Astrocyte of the cerebellum (primary cell): Measurements from ENCODE around the gene EEF1AKMT2.
"Not testable (repeated sequence)": the region's sequence is repeated elsewhere in the genome, so short reads cannot be mapped to it uniquely, and the experiment has no call there.

Source experiments
- DNase-seq: peaks from one replicate; pipeline ENCODE4 v3.0.0-alpha.2; 2011; ENCODE audit warnings: low read depth
- H3K4me3 ChIP-seq: 2 replicates; pipeline ENCODE4 v1.5.1; 2011; ENCODE audit warnings: mild to moderate bottlenecking, low read depth, low read length, moderate library complexity
- CTCF ChIP-seq: IDR thresholded peaks from 2 replicates; pipeline ENCODE4 v1.5.1; 2012; ENCODE audit warnings: low read length, low read depth, moderate library complexity, mild to moderate bottlenecking; ENCODE audit errors: missing control alignments
- in situ Hi-C: cut with HindIII; loops from 2 replicates; pipeline ENCODE4 v1.10.0; 2017; ENCODE audit warnings: low sequenced_read_pairs

Gene EEF1AKMT2

GRCh38 chr10:124826262-124826661, 34.6 kb upstream of the EEF1AKMT2 start:
- no peak for DNase-seq
- in situ Hi-C loops, result no loop called here
- no peak for TF ChIP-seq CTCF
- no peak overlapping the region for H3K4me3 ChIP-seq

GRCh38 chr10:124825702-124826101, 34.0 kb upstream of the EEF1AKMT2 start:
- no peak for TF ChIP-seq CTCF
- no peak for DNase-seq
- in situ Hi-C loops, result no loop called here
- H3K4me3 ChIP-seq, result no peak overlapping the region

GRCh38 chr10:124824932-124825331, 33.2 kb upstream of the EEF1AKMT2 start:
- in situ Hi-C loops, DNase-seq, H3K4me3 ChIP-seq: not testable (repeated sequence)

- TF ChIP-seq CTCF, result no peak
- no peak for DNase-seq
- in situ Hi-C loops, result no loop called here
- no peak overlapping the region for H3K4me3 ChIP-seq
These were observed 32.8 kb upstream of the EEF1AKMT2 start for GRCh38 chr10:124824507-124824906.

GRCh38 chr10:124821520-124821919, 29.8 kb upstream of the EEF1AKMT2 start:
- TF ChIP-seq CTCF, result no peak
- DNase-seq, result no peak

GRCh38 chr10:124820121-124820520, 28.4 kb upstream of the EEF1AKMT2 start:
- TF ChIP-seq CTCF, result no peak
- H3K4me3 ChIP-seq, result no peak overlapping the region
- in situ Hi-C loops, result no loop called here
- DNase-seq, result no peak

More at GRCh38 chr10:124821520-124821919, 29.8 kb upstream of the EEF1AKMT2 start:
- in situ Hi-C loops, result no loop called here
- H3K4me3 ChIP-seq, result no peak overlapping the region

- DNase-seq, result no peak
- TF ChIP-seq CTCF, result no peak
- peak overlapping the region; percentile 95 for H3K4me3 ChIP-seq
- in situ Hi-C loops, result no loop called here
These were observed 10.6 kb upstream of the EEF1AKMT2 start for GRCh38 chr10:124802313-124802675.
